GM12878 (cell line): ENCODE results near the gene RNF166. TPM values are rescaled to one million over a fixed set of nuclear protein-coding genes. Genes with fewer than 3 reads are reported as not detected.

Experiments
- ATAC-seq: fragments of 200-7000 bp; cut with Tn5 transposase; 3 replicates; pipeline ENCODE4 v1.9.1; 2020; ENCODE audit warnings: mild to moderate bottlenecking, moderate library complexity
- BruUV-seq: library from RNA; stranded (reverse); fragments of 400-500 nt; replicated peaks from 2 replicates; lab custom pipeline; 2021; lab: Mats Ljungman, UMichigan
- CTCF ChIA-PET: fragments of 300-600 bp; sonication (Branson Sonifier 250); formaldehyde crosslinking; extraction: SDS; loops from one replicate; lab custom pipeline; 2021; ENCODE audit warnings: inconsistent platforms; lab: Yijun Ruan, JAX
- POLR2A ChIA-PET: fragments of 350-600 bp; formaldehyde crosslinking; extraction: SDS; loops from one replicate; lab custom pipeline; 2021; ENCODE audit warnings: inconsistent platforms; lab: Charles Lee
- RAD21 ChIA-PET: fragments of 300-600 bp; sonication (Branson Sonifier 250); formaldehyde crosslinking; loops from one replicate; lab custom pipeline; 2023; ENCODE audit warnings: antibody characterized with exemption; ENCODE audit not compliant: unreplicated experiment; lab: Charles Lee
- SMC1A ChIA-PET: fragments of 300-600 bp; sonication (Branson Sonifier 250); formaldehyde crosslinking; loops from one replicate; lab custom pipeline; 2023; ENCODE audit not compliant: unreplicated experiment, uncharacterized antibody; lab: Charles Lee
- DNase-seq: peaks from one replicate; pipeline ENCODE4 v3.0.0-alpha.2; 2011; ENCODE audit warnings: low read depth, low spot score
- FAIRE-seq: peaks from 3 replicates; lab custom pipeline; 2011; peaks lifted over from hg19 to GRCh38; lab: Jason Lieb, UNC
- H2AFZ ChIP-seq: 2 replicates; pipeline ENCODE4 v1.6.0; 2011; ENCODE audit warnings: low read depth, low read length, control low read depth; ENCODE audit not compliant: control insufficient read depth
- H3K27ac ChIP-seq: 2 replicates; pipeline ENCODE4 v1.5.1; 2011; ENCODE audit warnings: control low read depth; ENCODE audit not compliant: control insufficient read depth, insufficient read depth
- H3K27me3 ChIP-seq, 2 experiments: replicated peaks in 1 of 2; 2 replicates each; pipeline versions ENCODE4 v1.6.0 to v1.6.1; 2011; ENCODE audit warnings: low read length in 1 of 2; ENCODE audit not compliant: control insufficient read depth in 2 of 2, insufficient read depth in 2 of 2
- H3K36me3 ChIP-seq, 2 experiments: 2 replicates each; pipeline ENCODE4 v1.5.1; 2011; ENCODE audit warnings: low read length in 1 of 2; ENCODE audit not compliant: control insufficient read depth in 2 of 2, insufficient read depth in 2 of 2
- H3K4me1 ChIP-seq: 2 replicates; pipeline ENCODE4 v1.6.1; 2011; ENCODE audit warnings: mild to moderate bottlenecking, low read length, moderate library complexity, mixed read lengths; ENCODE audit not compliant: control insufficient read depth, insufficient read depth
- H3K4me2 ChIP-seq: 2 replicates; pipeline ENCODE4 v1.6.0; 2011; ENCODE audit warnings: control low read depth; ENCODE audit not compliant: control insufficient read depth, insufficient read depth
- H3K4me3 ChIP-seq: fragments of 200-600 bp; sonication (generic); 2 replicates; pipeline ENCODE4 v1.5.1; 2016
- H3K79me2 ChIP-seq: 2 replicates; pipeline ENCODE4 v1.6.0; 2011; ENCODE audit warnings: low read length; ENCODE audit not compliant: control insufficient read depth, insufficient read depth
- H3K9ac ChIP-seq: 2 replicates; pipeline ENCODE4 v1.8.0; 2011; ENCODE audit warnings: low read length, control low read depth, mixed read lengths; ENCODE audit not compliant: control insufficient read depth, insufficient read depth
- H3K9me3 ChIP-seq: replicated peaks from 3 replicates; pipeline ENCODE4 v1.5.1; 2011; ENCODE audit warnings: mild to moderate bottlenecking, low read length; ENCODE audit not compliant: control insufficient read depth, insufficient read depth
- H4K20me1 ChIP-seq: 2 replicates; pipeline ENCODE4 v1.6.0; 2011; ENCODE audit not compliant: control insufficient read depth, insufficient read depth
- ASH2L ChIP-seq: fragments of 300-600, 200-600 bp; sonication (generic); IDR thresholded peaks from 2 replicates; pipeline ENCODE4 v1.6.1; 2017; ENCODE audit warnings: low read depth, mild to moderate bottlenecking, borderline replicate concordance
- CBFB ChIP-seq: IDR thresholded peaks from 2 replicates; pipeline ENCODE4 v1.6.1; 2016; ENCODE audit warnings: antibody characterized with exemption, low read depth
- GABPA ChIP-seq: IDR thresholded peaks from 2 replicates; pipeline ENCODE4 v1.6.1; 2014; ENCODE audit warnings: antibody characterized with exemption, low read depth, mild to moderate bottlenecking, inconsistent platforms
- HDAC2 ChIP-seq: fragments of 200-600 bp; sonication (generic); IDR thresholded peaks from 2 replicates; pipeline ENCODE4 v1.6.1; 2017
- MTA3 ChIP-seq: IDR thresholded peaks from 2 replicates; pipeline ENCODE4 v1.6.1; 2012; ENCODE audit warnings: low read length, inconsistent platforms, borderline replicate concordance
- MYC ChIP-seq: IDR thresholded peaks from 2 replicates; pipeline ENCODE4 v1.6.1; 2011; ENCODE audit warnings: mild to moderate bottlenecking, low read length, moderate library complexity, inconsistent platforms; ENCODE audit not compliant: insufficient read depth, insufficient replicate concordance, insufficient read length, severe bottlenecking
- NFIC ChIP-seq: IDR thresholded peaks from 2 replicates; pipeline ENCODE4 v1.6.1; 2012; ENCODE audit warnings: low read depth, mild to moderate bottlenecking, inconsistent platforms, low read length, moderate library complexity
- NFXL1 ChIP-seq: fragments of 450-650 bp; IDR thresholded peaks from 2 replicates; pipeline ENCODE4 v1.6.1; 2017; ENCODE audit warnings: antibody characterized with exemption, mild to moderate bottlenecking, borderline replicate concordance
- NFYA ChIP-seq: IDR thresholded peaks from 2 replicates; pipeline ENCODE4 v1.6.1; 2011; ENCODE audit warnings: low read depth, mild to moderate bottlenecking, low read length, improper control_type of control experiment, borderline replicate concordance
- NFYB ChIP-seq: IDR thresholded peaks from 2 replicates; pipeline ENCODE4 v1.6.1; 2011; ENCODE audit warnings: low read depth, mild to moderate bottlenecking, low read length, improper control_type of control experiment, moderate library complexity; ENCODE audit not compliant: insufficient read depth
- NR2C2 ChIP-seq: IDR thresholded peaks from 2 replicates; pipeline ENCODE4 v1.6.1; 2011; ENCODE audit warnings: borderline replicate concordance, low read depth; ENCODE audit not compliant: control insufficient read depth, insufficient read length
- PAX8 ChIP-seq: fragments of 450-650 bp; IDR thresholded peaks from 2 replicates; pipeline ENCODE4 v1.6.1; 2017; ENCODE audit warnings: mild to moderate bottlenecking, moderate library complexity
- POLR2A ChIP-seq: IDR thresholded peaks from 2 replicates; pipeline ENCODE4 v1.6.1; 2011; ENCODE audit warnings: low read depth, mild to moderate bottlenecking, low read length
- RELA ChIP-seq: fragments of 450-650 bp; IDR thresholded peaks from 2 replicates; pipeline ENCODE4 v1.8.0; 2014; ENCODE audit warnings: borderline replicate concordance; ENCODE audit not compliant: partially characterized antibody
- SREBF2 ChIP-seq: IDR thresholded peaks from 2 replicates; pipeline ENCODE4 v1.6.1; 2012; ENCODE audit warnings: mild to moderate bottlenecking, low read length
- TCF12 ChIP-seq: IDR thresholded peaks from 2 replicates; pipeline ENCODE4 v1.6.1; 2011; ENCODE audit warnings: low read depth, mild to moderate bottlenecking, low read length
- YY1 ChIP-seq: IDR thresholded peaks from 2 replicates; pipeline ENCODE4 v1.6.1; 2011; ENCODE audit warnings: low read depth, mild to moderate bottlenecking, low read length
- ZNF622 ChIP-seq: fragments of 450-650 bp; IDR thresholded peaks from 2 replicates; pipeline ENCODE4 v1.6.1; 2017; ENCODE audit warnings: mild to moderate bottlenecking, inconsistent platforms
- ZSCAN29 ChIP-seq: fragments of 450-650 bp; IDR thresholded peaks from 2 replicates; pipeline ENCODE4 v1.6.1; 2017; ENCODE audit warnings: mild to moderate bottlenecking, moderate library complexity
- WGBS: methylation state at CpG from one replicate; pipeline ENCODE4 v1.1.6; 2016; ENCODE audit warnings: low lambda C conversion rate; ENCODE audit not compliant: insufficient replicate concordance, insufficient coverage; ENCODE audit errors: missing lambda C conversion rate; 5-methylcytosine and 5-hydroxymethylcytosine counted together
- in situ Hi-C: fragments of 300-500 bp; cut with MboI; formaldehyde crosslinking; loops from 9 replicates; pipeline ENCODE4 v1.14.3; 2018; ENCODE audit warnings: mixed read lengths
- intact Hi-C: fragments of 100-400 bp; cut with micrococcal nuclease; formaldehyde crosslinking; loops from one replicate; pipeline ENCODE4 v1.14.2; 2022; ENCODE audit not compliant: unreplicated experiment
- polyA plus RNA-seq, 11 experiments: library from polyadenylated mRNA; depleted of rRNA in 4 of 11; unstranded in 6 of 11; stranded (reverse) in 5 of 11; fragments of >200 nt; fragmentation: Nextera tagmentation in 4 of 11; fragmentation: Illumina TruSeq in 1 of 11; extraction: Ambion mirVana in 4 of 11; extraction: Trizol in 1 of 11; gene quantifications; 1 replicate in 1 of 11; 2 replicates in 10 of 11; pipeline versions ENCODE4 v1.2.1 to v1.2.3, GENCODE V29; 2011 to 2016; ENCODE audit warnings: inconsistent platforms in 2 of 11, missing spikeins in 2 of 11, low read depth in 1 of 11
- total RNA-seq, 4 experiments: library from RNA; depleted of rRNA in 3 of 4; stranded (reverse); fragments of >200 nt in 3 of 4; fragmentation: Illumina TruSeq in 1 of 4; extraction: Trizol in 1 of 4; gene quantifications; 2 replicates each; pipeline versions ENCODE4 v1.2.1 to v1.2.3, GENCODE V29; 2013 to 2021
- TF ChIP-seq, protein P1 (sequence below): fragments of 450-650 bp; IDR thresholded peaks from 2 replicates; pipeline ENCODE4 v1.6.1; 2016; ENCODE audit warnings: mild to moderate bottlenecking

The RNF166 gene
- total and polyA plus RNA-seq, 10 of the 15 experiments (the other 5 are each of a cell fraction or from before 2014, with no cell fraction given), result 0.48 to 32.8 (median 12.1) TPM

GRCh38 chr16:88677721-88678120 lies 28.5 kb downstream of the RNF166 start:
- Histone ChIP-seq H3K9me3 (no peaks in the 10 kb centered on the region), H3K9ac (no peak overlapping the region), H3K36me3 (no peaks in the 10 kb centered on the region), H3K27ac (no peak overlapping the region), H3K27me3 (no peaks in the 10 kb centered on the region), H3K4me3 (no peak overlapping the region), H3K79me2 (no peaks in the 10 kb centered on the region; the same call in 1 of the 2 replicates), H2AFZ (no peak overlapping the region), H3K4me2 (no peak overlapping the region), H4K20me1 (no peaks in the 10 kb centered on the region), H3K4me1 (peaks cover 20% of the 10 kb centered on the region)
- ATAC-seq, result no peak
- ChIA-PET SMC1A (no interaction called here), CTCF (no interaction called here), POLR2A (no interaction called here), RAD21 (no interaction called here)
- DNase-seq, result no peak
- TF ChIP-seq ZNF622 (no peak), PAX8 (no peak), NFYB (no peak), YY1 (no peak)
- TF ChIP-seq, protein P1, sequence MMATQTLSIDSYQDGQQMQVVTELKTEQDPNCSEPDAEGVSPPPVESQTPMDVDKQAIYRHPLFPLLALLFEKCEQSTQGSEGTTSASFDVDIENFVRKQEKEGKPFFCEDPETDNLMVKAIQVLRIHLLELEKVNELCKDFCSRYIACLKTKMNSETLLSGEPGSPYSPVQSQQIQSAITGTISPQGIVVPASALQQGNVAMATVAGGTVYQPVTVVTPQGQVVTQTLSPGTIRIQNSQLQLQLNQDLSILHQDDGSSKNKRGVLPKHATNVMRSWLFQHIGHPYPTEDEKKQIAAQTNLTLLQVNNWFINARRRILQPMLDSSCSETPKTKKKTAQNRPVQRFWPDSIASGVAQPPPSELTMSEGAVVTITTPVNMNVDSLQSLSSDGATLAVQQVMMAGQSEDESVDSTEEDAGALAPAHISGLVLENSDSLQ, result no peak
- FAIRE-seq, result no peak
- 90% methylated on average over 13 of the region's 13 CpGs for WGBS
- in situ Hi-C loops, result no loop called here
- BruUV-seq, result no TSS peak
- intact Hi-C loops, result no loop called here

- no peak for ATAC-seq
- ChIA-PET POLR2A (no interaction called here), RAD21 (no interaction called here), CTCF (no interaction called here), SMC1A (no interaction called here)
- no TSS peak for BruUV-seq
- Histone ChIP-seq H3K9ac (no peak overlapping the region), H3K27me3 (no peaks in the 10 kb centered on the region), H3K27ac (no peak overlapping the region), H3K4me2 (no peak overlapping the region), H4K20me1 (no peaks in the 10 kb centered on the region), H3K4me3 (no peak overlapping the region), H2AFZ (no peak overlapping the region), H3K9me3 (no peaks in the 10 kb centered on the region), H3K36me3 (no peaks in the 10 kb centered on the region), H3K4me1 (peaks cover 13% of the 10 kb centered on the region), H3K79me2 (no peaks in the 10 kb centered on the region; the same call in 1 of the 2 replicates)
- no peak for FAIRE-seq
- intact Hi-C loops, result no loop called here
- WGBS, result 85% methylated on average over 22 of the region's 22 CpGs
- no peak for DNase-seq
- in situ Hi-C loops, result no loop called here
- no peak for TF ChIP-seq POLR2A
- TF ChIP-seq MYC, result no peak
- no peak for TF ChIP-seq NFYA
- TF ChIP-seq YY1, result no peak
- no peak for TF ChIP-seq MTA3
- no peak for TF ChIP-seq CBFB
- no peak for TF ChIP-seq NR2C2
- no peak for TF ChIP-seq NFIC
- TF ChIP-seq GABPA, result no peak
- no peak for TF ChIP-seq SREBF2
- TF ChIP-seq ASH2L, result no peak
- TF ChIP-seq NFXL1, result no peak
- TF ChIP-seq HDAC2, result no peak
- TF ChIP-seq ZSCAN29, result no peak
- no peak for TF ChIP-seq TCF12
- no peak for TF ChIP-seq RELA
Observed at GRCh38 chr16:88676502-88677242, 29.5 kb downstream of the RNF166 start.
